Neural cell (in vitro differentiated cells): Measurements from ENCODE around the gene RAB3D. TPM values are rescaled to one million over a fixed set of nuclear protein-coding genes. Genes with fewer than 3 reads are reported as not detected.

ENCODE experiments used
- H2AFZ ChIP-seq: fragments of 200-600, 300-800 bp; sonication (generic), shearing (Covaris generic); 2 replicates; pipeline ENCODE4 v1.6.0; 2014; ENCODE audit warnings: low read depth, mild to moderate bottlenecking, antibody characterized with exemption, low read length, moderate library complexity
- H3F3A ChIP-seq: fragments of 200-600 bp; shearing (Covaris generic); 2 replicates; pipeline ENCODE4 v1.6.1; 2016; ENCODE audit warnings: mild to moderate bottlenecking, moderate library complexity, mixed read lengths, antibody characterized with exemption, low read length; ENCODE audit not compliant: insufficient read depth, poor library complexity, severe bottlenecking
- H3K27ac ChIP-seq: fragments of 200-600, 300-800 bp; sonication (generic), shearing (Covaris generic); 2 replicates; pipeline ENCODE4 v1.5.1; 2014; ENCODE audit warnings: mild to moderate bottlenecking, low read length, moderate library complexity
- H3K27me3 ChIP-seq: fragments of 300-800, 200-600 bp; sonication (generic), shearing (Covaris generic); 2 replicates; pipeline ENCODE4 v1.6.0; 2014; ENCODE audit warnings: mild to moderate bottlenecking, low read depth, low read length, moderate library complexity; ENCODE audit not compliant: insufficient read depth
- H3K36me3 ChIP-seq: fragments of 300-800, 200-600 bp; sonication (generic), shearing (Covaris generic); 2 replicates; pipeline ENCODE4 v1.5.1; 2014; ENCODE audit warnings: mild to moderate bottlenecking, antibody characterized with exemption, low read length, moderate library complexity; ENCODE audit not compliant: insufficient read depth
- H3K4me2 ChIP-seq: fragments of 300-800, 200-600 bp; sonication (generic), shearing (Covaris generic); 2 replicates; pipeline ENCODE4 v1.6.0; 2014; ENCODE audit warnings: mild to moderate bottlenecking, low read length
- H3K4me3 ChIP-seq: fragments of 300-800, 200-600 bp; sonication (generic), shearing (Covaris generic); 2 replicates; pipeline ENCODE4 v1.5.1; 2014; ENCODE audit warnings: mild to moderate bottlenecking, low read length, moderate library complexity
- H3K79me2 ChIP-seq: fragments of 200-600 bp; shearing (Covaris generic); replicated peaks from 2 replicates; pipeline ENCODE4 v1.6.0; 2014; ENCODE audit warnings: mild to moderate bottlenecking, low read length, moderate library complexity; ENCODE audit not compliant: insufficient read depth
- H3K9ac ChIP-seq: fragments of 300-800, 200-600 bp; sonication (generic), shearing (Covaris generic); 2 replicates; pipeline ENCODE4 v1.6.1; 2016; ENCODE audit warnings: mild to moderate bottlenecking, low read length, mixed read lengths
- H3K9me2 ChIP-seq: fragments of 200-600 bp; shearing (Covaris generic); 2 replicates; pipeline ENCODE4 v1.6.1; 2016; ENCODE audit warnings: mild to moderate bottlenecking, low read length, mixed read lengths; ENCODE audit not compliant: insufficient read depth
- H3K9me3 ChIP-seq: fragments of 200-600, 300-800 bp; sonication (generic), shearing (Covaris generic); 2 replicates; pipeline ENCODE4 v1.6.1; 2016; ENCODE audit warnings: mild to moderate bottlenecking, mixed run types, low read length, moderate library complexity, mixed read lengths
- H4K20me1 ChIP-seq: fragments of 200-600 bp; shearing (Covaris generic); 2 replicates; pipeline ENCODE4 v1.6.1; 2016; ENCODE audit warnings: mild to moderate bottlenecking, mixed run types; ENCODE audit not compliant: insufficient read depth
- CTCF ChIP-seq: fragments of 450-650 bp; IDR thresholded peaks from 2 replicates; pipeline ENCODE4 v1.5.1; 2014; ENCODE audit warnings: antibody characterized with exemption, mild to moderate bottlenecking, moderate library complexity; ENCODE audit not compliant: poor library complexity, severe bottlenecking
- EP300 ChIP-seq: fragments of 450-650 bp; conservative IDR thresholded peaks from 2 replicates; pipeline ENCODE4 v1.6.1; 2014; ENCODE audit warnings: antibody characterized with exemption, mild to moderate bottlenecking, moderate library complexity; ENCODE audit not compliant: poor library complexity, severe bottlenecking
- EZH2 ChIP-seq: fragments of 200-600, 300-800 bp; shearing (Covaris generic), sonication (generic); IDR thresholded peaks from 2 replicates; pipeline ENCODE4 v1.6.1; 2014; ENCODE audit warnings: antibody characterized with exemption, low read length, borderline replicate concordance, mild to moderate bottlenecking; ENCODE audit not compliant: insufficient read depth, poor library complexity, severe bottlenecking
- MXI1 ChIP-seq: fragments of 450-650 bp; conservative IDR thresholded peaks from 2 replicates; pipeline ENCODE4 v1.6.1; 2014; ENCODE audit warnings: antibody characterized with exemption, mild to moderate bottlenecking; ENCODE audit not compliant: poor library complexity, severe bottlenecking
- POLR2AphosphoS5 ChIP-seq: IDR thresholded peaks from 2 replicates; pipeline ENCODE4 v1.6.1; 2012
- RAD21 ChIP-seq: fragments of 450-650 bp; conservative IDR thresholded peaks from 2 replicates; pipeline ENCODE4 v1.6.1; 2014; ENCODE audit warnings: antibody characterized with exemption, mild to moderate bottlenecking, moderate library complexity
- REST ChIP-seq: IDR thresholded peaks from 2 replicates; pipeline ENCODE4 v1.6.1; 2012; ENCODE audit warnings: borderline replicate concordance
- SMC3 ChIP-seq: fragments of 450-650 bp; conservative IDR thresholded peaks from 2 replicates; pipeline ENCODE4 v1.6.1; 2014; ENCODE audit warnings: antibody characterized with exemption, mild to moderate bottlenecking, moderate library complexity; ENCODE audit not compliant: poor library complexity
- TAF1 ChIP-seq: IDR thresholded peaks from 2 replicates; pipeline ENCODE4 v1.6.1; 2012; ENCODE audit warnings: low read depth
- polyA plus RNA-seq: library from polyadenylated mRNA; depleted of rRNA; stranded (reverse); fragments of >200 nt; gene quantifications from 2 replicates; pipeline ENCODE4 v1.2.3, GENCODE V29; 2014

The RAB3D gene
- polyA plus RNA-seq, 1 donor from 2014 or later, result 19.3 TPM

- Histone ChIP-seq H3K4me2 (no peak overlapping the region), H4K20me1 (no peaks in the 10 kb centered on the region), H3K27ac (no peak overlapping the region), H3K9ac (no peak overlapping the region), H3K9me2 (no peaks in the 10 kb centered on the region), H3K27me3 (no peaks in the 10 kb centered on the region), H3K79me2 (no peaks in the 10 kb centered on the region), H3K36me3 (peaks cover 12% of the 10 kb centered on the region), H2AFZ (no peak overlapping the region), H3K4me3 (no peak overlapping the region), H3K9me3 (no peaks in the 10 kb centered on the region), H3F3A (no peaks in the 10 kb centered on the region)
- no peak for TF ChIP-seq TAF1
- TF ChIP-seq EP300, result no peak
- TF ChIP-seq CTCF, result no peak
- TF ChIP-seq EZH2, result no peak
- no peak for TF ChIP-seq REST
- no peak for TF ChIP-seq SMC3
- no peak for TF ChIP-seq MXI1
- no peak for TF ChIP-seq RAD21
- no peak for TF ChIP-seq POLR2AphosphoS5
Observed at GRCh38 chr19:11363881-11364280, 24.4 kb upstream of the RAB3D start.

- no peaks in the 10 kb centered on the region for H3K79me2 ChIP-seq
- H3K9me2 ChIP-seq, result no peaks in the 10 kb centered on the region
- no peak overlapping the region for H2AFZ ChIP-seq
- H3K27me3 ChIP-seq, result no peaks in the 10 kb centered on the region
- no peak overlapping the region for H3K9ac ChIP-seq
- peaks cover 12% of the 10 kb centered on the region for H3K36me3 ChIP-seq
- H3K9me3 ChIP-seq, result no peaks in the 10 kb centered on the region
- no peak for TF ChIP-seq SMC3
- no peak for TF ChIP-seq CTCF
- no peak for TF ChIP-seq MXI1
- TF ChIP-seq REST, result no peak
- TF ChIP-seq EZH2, result no peak
- no peak for TF ChIP-seq RAD21
- no peak for TF ChIP-seq TAF1
- TF ChIP-seq POLR2AphosphoS5, result no peak
- TF ChIP-seq EP300, result no peak
- no peak overlapping the region for H3K4me2 ChIP-seq
- H3K27ac ChIP-seq, result no peak overlapping the region
- no peaks in the 10 kb centered on the region for H4K20me1 ChIP-seq
- no peak overlapping the region for H3K4me3 ChIP-seq
- H3F3A ChIP-seq, result no peaks in the 10 kb centered on the region
Observed at GRCh38 chr19:11361771-11362731, 22.6 kb upstream of the RAB3D start.
